ENCODE results near the gene DBT. TPM values are rescaled to one million over a fixed set of nuclear protein-coding genes. Genes with fewer than 3 reads are reported as not detected.
A peak's percentile ranks its signal among the peaks of the same experiment; 100 is the strongest.

DBT gene
- total and polyA plus RNA-seq, 2 of the 13 experiments (the other 11 are each of a cell fraction or from before 2014, with no cell fraction given) = 3.3 to 10.2 TPM

- TF ChIP-seq MED8 (CRISPR knock-in tag; IDR thresholded peaks at IDR 0.05; ENCODE audit: insufficient replicate concordance) = no peak
- no peak for TF ChIP-seq FLYWCH1 (CRISPR knock-in tag; IDR thresholded peaks at IDR 0.05)
- no peak for TF ChIP-seq ISX (CRISPR knock-in tag; conservative IDR thresholded peaks at IDR 0.05)
- TF ChIP-seq POGK (CRISPR knock-in tag; conservative IDR thresholded peaks at IDR 0.05) = no peak
- TF ChIP-seq ZNF644 (CRISPR knock-in tag; IDR thresholded peaks at IDR 0.05; ENCODE audit: low read depth) = no peak
- no peak for TF ChIP-seq NFYC (CRISPR knock-in tag; IDR thresholded peaks at IDR 0.05)
Observed at GRCh38 chr1:100222428-100222827, 27.2 kb downstream of the DBT start (continued).

GRCh38 chr1:100219883-100220282 is 29.8 kb downstream of the DBT start:
- POLR2A ChIA-PET = no interaction called here
- Histone ChIP-seq H3K36me3 (replicated peaks in 1 of 2; ENCODE audit: control insufficient read depth in 1 of 2, insufficient read depth in 2 of 2, low read length in 2 of 2) (peaks cover 0 to 21% of the 10 kb centered on the region in 2 experiments; a peak in 2 of 5 replicates), H3K9me3 (ENCODE audit: low read length) (no peaks in the 10 kb centered on the region), H4K20me1 (ENCODE audit: insufficient read depth, low read length) (no peaks in the 10 kb centered on the region), H3K4me3 (replicated peaks in 1 of 3; ENCODE audit: insufficient read depth in 1 of 3, low read depth in 2 of 3, low read length in 3 of 3) (no peak overlapping the region), H3K9ac (ENCODE audit: insufficient read depth, low read depth, low read length) (no peak overlapping the region), H3K79me2 (ENCODE audit: insufficient read depth, low read length) (no peaks in the 10 kb centered on the region), H3K27ac (ENCODE audit: extremely low read length, insufficient read depth, low read length) (no peak overlapping the region), H3K4me1 (ENCODE audit: insufficient read depth, low read length) (no peaks in the 10 kb centered on the region), H3K4me2 (ENCODE audit: low read depth, low read length) (no peak overlapping the region), H3K27me3 (ENCODE audit: control insufficient read depth in 1 of 2, insufficient read depth in 2 of 2, low read length in 2 of 2) (no peaks in the 10 kb centered on the region), H2AFZ (ENCODE audit: low read length) (no peak overlapping the region)
- FAIRE-seq (no peak), DNase-seq (ENCODE audit: low spot score) (no peak), ATAC-seq (no peak)
- no TSS peak for BruUV-seq (replicated peaks)
- CTCF ChIA-PET (ENCODE audit: low intra/inter-chr PET ratio, low total read pairs) = no interaction called here
- WGBS (ENCODE audit: low lambda C conversion rate) = 97% methylated on average over 2 of the region's 2 CpGs
- intact Hi-C loops (cut with micrococcal nuclease; ENCODE audit: unreplicated experiment) (no loop called here), in situ Hi-C loops (cut with HindIII; ENCODE audit: extremely low pct_ligation_motif_present, low pct_unique_long_range_greater_than_20kb) (no loop called here)
- peak; percentile 60 for TF ChIP-seq ZNF770 (CRISPR knock-in tag; IDR thresholded peaks at IDR 0.05)
- no peak for TF ChIP-seq RAD51 (IDR thresholded peaks at IDR 0.05; ENCODE audit: borderline replicate concordance)
- TF ChIP-seq MAFF (IDR thresholded peaks at IDR 0.05; ENCODE audit: low read depth, low read length) = no peak
- peak; percentile 85 for TF ChIP-seq FOSL2 (CRISPR knock-in tag; IDR thresholded peaks at IDR 0.05)
- no peak for TF ChIP-seq HMG20A (CRISPR knock-in tag; IDR thresholded peaks at IDR 0.05; ENCODE audit: borderline replicate concordance)
- peak; percentile 43; the same call in 1 of the 2 replicates for TF ChIP-seq CEBPB (IDR thresholded peaks at IDR 0.05; ENCODE audit: borderline replicate concordance, low read depth, low read length)
- peak; percentile 67 for TF ChIP-seq ATF3 (CRISPR knock-in tag; IDR thresholded peaks at IDR 0.05)
- no peak for TF ChIP-seq ZBTB21 (CRISPR knock-in tag; IDR thresholded peaks at IDR 0.05)
- TF ChIP-seq FOSL1 (CRISPR knock-in tag; IDR thresholded peaks at IDR 0.05; ENCODE audit: borderline replicate concordance) = peak; percentile 50; the same call in 1 of the 2 replicates
- 0 out of 2 replicates have a peak, but pooled peaks have one; percentile 37 for TF ChIP-seq CEBPG (CRISPR knock-in tag; IDR thresholded peaks at IDR 0.05)
- no peak for TF ChIP-seq ZNF260 (CRISPR knock-in tag; IDR thresholded peaks at IDR 0.05; ENCODE audit: borderline replicate concordance, low read depth)
- no peak for TF ChIP-seq TRIM22 (IDR thresholded peaks at IDR 0.05)
- TF ChIP-seq ELF1 (CRISPR knock-in tag; IDR thresholded peaks at IDR 0.05) = no peak
- no peak for TF ChIP-seq ZSCAN31 (CRISPR knock-in tag; IDR thresholded peaks at IDR 0.05; ENCODE audit: low read depth)
- TF ChIP-seq HMG20B (CRISPR knock-in tag; conservative IDR thresholded peaks at IDR 0.05) = no peak
- TF ChIP-seq ZNF460 (CRISPR knock-in tag; IDR thresholded peaks at IDR 0.05; ENCODE audit: borderline replicate concordance) = peak; percentile 55; the same call in 1 of the 2 replicates
